22Rv1 (cell line): Measurements from ENCODE around the gene PRAME.

Experiments used
- CTCF ChIP-seq: fragments of 450-650 bp; IDR thresholded peaks from 2 replicates; pipeline ENCODE4 v1.5.1; 2017; ENCODE audit warnings: mild to moderate bottlenecking
- ZFX ChIP-seq: fragments of 450-650 bp; IDR thresholded peaks from 2 replicates; pipeline ENCODE4 v1.6.1; 2017; ENCODE audit warnings: antibody characterized with exemption, borderline replicate concordance

DNA sequence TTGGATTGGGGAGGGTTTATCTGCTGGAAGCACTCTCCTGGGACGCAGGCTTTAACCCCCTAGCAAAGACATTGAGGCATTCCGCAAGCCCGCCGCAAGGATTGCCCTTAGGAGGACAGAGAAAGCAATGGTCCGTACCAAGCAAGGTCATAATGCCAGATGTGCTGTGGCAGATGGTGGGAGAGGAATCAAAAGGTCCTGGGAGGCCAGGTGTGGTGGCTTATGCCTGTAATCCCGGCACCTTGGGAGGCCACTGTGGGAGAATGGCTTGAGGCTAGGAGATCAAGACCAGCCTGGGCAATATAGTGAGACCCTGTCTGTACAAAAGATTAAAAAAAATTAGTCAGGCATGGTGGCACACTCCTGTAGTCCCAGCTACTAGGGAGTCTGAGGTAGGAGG is 12.4 kb upstream of the PRAME start:
- no peak for TF ChIP-seq CTCF
- no peak for TF ChIP-seq ZFX
